Stomach smooth muscle (tissue), 2 donors: Measurements from ENCODE around the gene CBX5.
A peak's percentile ranks its signal among the peaks of the same experiment; 100 is the strongest.

ENCODE experiments used
- H3K27ac ChIP-seq: one replicate; pipeline ENCODE4 v1.7.0; 2013; ENCODE audit warnings: mild to moderate bottlenecking, low read length, inconsistent platforms
- H3K27me3 ChIP-seq, 2 donors: one replicate each; pipeline ENCODE4 v1.7.0; 2013; ENCODE audit warnings: low read length in 2 of 2; ENCODE audit not compliant: insufficient read depth in 2 of 2, control insufficient read depth in 1 of 2
- H3K36me3 ChIP-seq, 2 donors: one replicate each; pipeline ENCODE4 v1.7.0; 2013; ENCODE audit warnings: low read length in 2 of 2; ENCODE audit not compliant: control insufficient read depth in 2 of 2, insufficient read depth in 2 of 2
- H3K4me1 ChIP-seq: one replicate; pipeline ENCODE4 v1.7.0; 2013; ENCODE audit warnings: low read length; ENCODE audit not compliant: control insufficient read depth, insufficient read depth
- H3K4me3 ChIP-seq, 2 donors: one replicate each; pipeline ENCODE4 v1.7.0; 2013; ENCODE audit warnings: low read length in 2 of 2
- H3K9ac ChIP-seq, 2 donors: one replicate each; pipeline ENCODE4 v1.7.0; 2013; ENCODE audit warnings: low read length in 2 of 2, mild to moderate bottlenecking in 1 of 2
- H3K9me3 ChIP-seq, 2 donors: one replicate each; pipeline ENCODE4 v1.7.0; 2013; ENCODE audit warnings: low read length in 2 of 2; ENCODE audit not compliant: control insufficient read depth in 2 of 2
- donor health status: healthy.
- donor health status: Pancreatic carcinoma.

CBX5 gene

DNA sequence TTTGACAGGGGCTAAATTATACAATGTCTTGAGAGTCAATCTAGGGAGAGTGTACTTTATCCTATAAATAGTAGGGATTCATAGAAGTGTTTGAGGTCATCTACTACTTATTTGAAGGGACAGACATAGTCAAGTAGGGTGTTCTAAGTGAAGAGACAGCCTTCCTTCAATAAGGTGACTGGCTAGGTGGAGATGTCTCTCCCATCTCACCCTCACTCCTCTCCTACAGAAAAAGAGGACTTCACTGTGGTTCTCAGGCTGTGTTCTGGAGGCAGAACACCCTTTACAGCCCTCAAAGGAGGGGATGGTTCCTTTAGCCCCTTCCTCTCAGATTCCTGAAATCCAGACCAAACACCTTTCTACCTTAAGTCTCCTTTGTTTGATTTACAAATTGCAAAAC is 23.7 kb upstream of the CBX5 start:
- H3K4me3 ChIP-seq = no peak overlapping the region
- H3K27ac ChIP-seq = no peak overlapping the region
- peaks cover 3% of the 10 kb centered on the region for H3K4me1 ChIP-seq
- no peaks in the 10 kb centered on the region for H3K36me3 ChIP-seq
- H3K9me3 ChIP-seq = no peaks in the 10 kb centered on the region
- no peak overlapping the region for H3K9ac ChIP-seq
- H3K27me3 ChIP-seq = peaks cover 28 to 30% of the 10 kb centered on the region in 2 donors

DNA sequence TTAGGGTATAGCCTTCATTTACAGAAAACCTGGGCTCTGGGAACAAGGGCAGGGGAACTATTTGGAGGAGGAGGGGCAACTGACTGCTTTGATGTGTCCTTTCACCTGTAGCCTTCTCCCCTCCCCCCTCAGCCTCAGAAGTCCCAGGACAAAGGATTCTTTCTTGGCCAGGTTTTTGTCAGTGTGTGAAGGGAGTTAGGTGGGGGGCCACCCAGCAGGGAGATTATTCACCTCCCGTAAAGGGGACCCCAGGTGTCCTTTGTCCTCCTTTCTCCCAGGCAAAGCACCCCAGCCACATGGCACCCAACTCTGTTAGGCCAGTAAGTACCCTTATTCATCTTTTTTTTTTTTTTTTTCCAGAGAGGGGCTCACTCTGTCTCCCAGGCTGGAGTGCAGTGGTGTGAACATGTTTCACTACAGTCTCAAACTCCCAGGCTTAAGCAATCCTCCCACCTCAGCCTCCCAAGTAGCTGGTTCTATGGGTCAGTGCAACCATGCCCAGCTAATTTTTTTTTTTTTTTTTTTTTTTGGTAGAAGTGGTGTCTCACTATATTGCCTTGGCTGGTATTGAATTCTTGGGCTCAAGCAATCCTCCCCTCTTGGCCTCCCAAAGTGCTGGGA is 21.6 kb upstream of the CBX5 start:
- Histone ChIP-seq H3K27me3 (peaks cover 28% of the 10 kb centered on the region in 2 donors), H3K27ac (no peak overlapping the region), H3K9ac (no peak overlapping the region), H3K36me3 (no peaks in the 10 kb centered on the region), H3K4me1 (peaks cover 3% of the 10 kb centered on the region), H3K9me3 (no peaks in the 10 kb centered on the region), H3K4me3 (no peak overlapping the region)

DNA sequence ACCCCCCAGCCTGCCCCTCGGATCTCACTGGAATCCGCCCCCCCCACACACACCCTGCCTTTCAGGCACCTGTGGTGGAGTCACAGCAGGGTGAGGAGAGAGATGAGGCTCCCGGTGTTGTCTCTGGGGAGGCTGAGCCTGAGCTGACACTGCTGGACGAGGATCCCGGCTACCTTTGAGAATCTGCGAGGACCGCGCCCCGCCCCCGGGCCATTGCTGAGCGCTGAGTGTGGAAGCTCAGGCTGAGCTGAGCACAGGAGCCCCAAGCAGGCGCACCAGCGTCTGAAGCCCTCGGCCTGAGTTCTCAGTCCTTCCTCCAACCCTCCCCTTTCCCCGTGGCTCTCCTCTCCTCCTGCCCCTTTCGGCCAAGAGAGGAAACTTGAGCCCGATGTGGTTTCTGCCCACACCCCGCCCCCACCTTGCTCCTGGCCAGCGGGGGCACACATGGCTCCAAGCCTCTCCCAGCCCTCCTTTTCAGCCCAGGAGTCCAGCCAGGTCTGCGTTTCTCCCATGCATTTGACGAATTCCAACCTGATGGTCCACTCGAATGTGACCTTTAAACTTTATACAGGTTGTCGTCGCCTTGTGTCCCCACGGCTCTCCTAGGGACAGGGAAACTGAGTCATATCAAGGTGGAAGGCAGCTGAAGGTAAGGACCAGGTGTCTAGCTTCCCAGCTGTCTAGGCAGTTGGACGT is 21.0 kb upstream of the CBX5 start, which contains the start of gene NFE2:
TSS of gene NFE2 (minus strand) at position 284 of the 696 bp plus-strand sequence. CDS start 5,767 bp downstream, outside the sequence.
- H3K9ac ChIP-seq = no peak within 1 kb of the TSS
- H3K9me3 ChIP-seq = no peaks in the 10 kb centered on the region
- H3K27me3 ChIP-seq = peaks cover 28% of the 10 kb centered on the region in 2 donors
- peaks cover 3% of the 10 kb centered on the region for H3K4me1 ChIP-seq
- peak within 1 kb of the TSS in 1 of 2 donors; percentile 49 for H3K4me3 ChIP-seq
- no peaks in the 10 kb centered on the region for H3K36me3 ChIP-seq
- H3K27ac ChIP-seq = no peak within 1 kb of the TSS

DNA sequence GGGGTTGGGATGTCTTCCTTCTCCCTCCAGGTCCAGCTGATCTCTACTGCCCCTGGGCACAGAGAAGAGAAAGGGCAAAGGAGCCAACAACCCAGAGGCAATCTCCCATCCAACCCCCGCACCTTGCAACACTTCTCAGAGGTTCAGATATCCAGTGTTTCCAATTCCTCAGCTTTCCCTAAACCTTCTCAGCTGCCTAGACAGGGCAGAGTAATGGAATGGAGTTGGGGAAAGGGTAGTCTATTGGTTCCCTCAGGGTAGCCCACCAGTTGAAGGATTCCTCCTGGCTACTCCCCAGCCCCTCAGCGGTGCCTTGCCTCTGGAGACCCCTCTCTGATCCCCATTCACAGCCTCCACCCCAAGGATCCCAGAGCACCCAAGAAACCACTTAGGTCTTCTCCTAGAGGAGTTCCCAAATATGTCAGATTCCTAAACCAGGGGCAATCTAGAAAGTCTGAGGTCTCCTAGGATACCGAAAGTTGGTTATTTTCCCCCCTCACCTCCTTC is 20.4 kb upstream of the CBX5 start:
- peaks cover 3% of the 10 kb centered on the region for H3K4me1 ChIP-seq
- no peak overlapping the region for H3K27ac ChIP-seq
- no peak overlapping the region for H3K9ac ChIP-seq
- no peaks in the 10 kb centered on the region for H3K9me3 ChIP-seq
- no peaks in the 10 kb centered on the region for H3K36me3 ChIP-seq
- H3K4me3 ChIP-seq = no peak overlapping the region
- H3K27me3 ChIP-seq = peaks cover 28% of the 10 kb centered on the region in 2 donors

DNA sequence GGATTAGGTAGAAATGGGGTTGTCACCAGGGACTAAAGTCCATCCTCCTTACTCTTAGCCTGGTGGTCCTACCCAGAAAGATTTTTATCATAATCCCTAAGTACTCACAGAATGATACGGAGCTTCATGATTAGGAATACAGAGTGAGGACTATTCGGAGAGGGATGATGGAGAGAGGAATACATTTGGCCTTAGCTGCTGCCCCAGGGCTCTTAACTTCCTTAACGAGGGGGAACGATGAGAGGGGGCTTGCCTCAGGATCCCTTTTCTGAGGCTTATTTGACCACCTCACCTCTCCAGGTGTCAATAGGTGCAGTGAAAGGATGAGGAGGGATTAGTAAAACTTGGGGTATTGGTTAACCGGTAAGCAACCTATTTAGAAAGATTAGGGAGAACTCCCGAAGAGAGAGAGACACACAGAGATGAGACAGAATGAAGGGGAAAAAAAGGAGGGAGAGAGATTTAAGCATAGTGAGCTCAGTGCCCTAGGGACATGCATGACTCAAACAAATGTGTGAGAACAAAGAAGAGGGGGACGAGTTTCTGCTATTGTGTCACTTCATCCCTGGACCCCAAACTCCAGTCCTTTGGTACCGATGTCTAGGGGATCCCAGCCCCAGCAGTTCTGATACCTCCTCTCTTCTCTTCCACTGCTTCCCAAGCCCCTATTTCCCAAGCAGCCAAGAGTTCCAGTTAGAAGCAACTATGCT is 19.7 kb upstream of the CBX5 start:
- H3K9me3 ChIP-seq = no peaks in the 10 kb centered on the region
- no peak overlapping the region for H3K9ac ChIP-seq
- H3K27me3 ChIP-seq = peaks cover 28% of the 10 kb centered on the region in 2 donors
- no peaks in the 10 kb centered on the region for H3K36me3 ChIP-seq
- H3K4me1 ChIP-seq = peaks cover 3% of the 10 kb centered on the region
- H3K27ac ChIP-seq = no peak overlapping the region
- H3K4me3 ChIP-seq = no peak overlapping the region

DNA sequence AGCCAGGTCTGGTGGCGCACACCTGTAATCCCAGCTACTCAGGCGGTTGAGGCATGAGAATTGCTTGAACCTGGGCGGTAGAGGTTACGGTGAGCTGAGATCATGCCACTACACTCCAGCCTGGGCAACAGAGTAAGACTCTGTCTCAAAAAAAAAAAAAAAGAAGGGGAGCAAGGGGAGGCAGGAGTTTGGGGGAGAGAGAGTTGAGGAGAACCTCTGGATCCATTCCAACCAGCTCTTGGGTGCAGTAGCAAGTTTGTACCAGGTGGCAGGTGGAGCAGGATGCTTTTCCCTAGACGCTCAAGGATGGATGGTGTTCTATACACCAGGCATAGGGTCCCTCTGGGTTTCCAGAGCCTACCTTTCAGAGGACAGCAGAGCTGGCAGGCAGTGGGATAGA is 19.0 kb upstream of the CBX5 start:
- H3K27ac ChIP-seq = no peak overlapping the region

DNA sequence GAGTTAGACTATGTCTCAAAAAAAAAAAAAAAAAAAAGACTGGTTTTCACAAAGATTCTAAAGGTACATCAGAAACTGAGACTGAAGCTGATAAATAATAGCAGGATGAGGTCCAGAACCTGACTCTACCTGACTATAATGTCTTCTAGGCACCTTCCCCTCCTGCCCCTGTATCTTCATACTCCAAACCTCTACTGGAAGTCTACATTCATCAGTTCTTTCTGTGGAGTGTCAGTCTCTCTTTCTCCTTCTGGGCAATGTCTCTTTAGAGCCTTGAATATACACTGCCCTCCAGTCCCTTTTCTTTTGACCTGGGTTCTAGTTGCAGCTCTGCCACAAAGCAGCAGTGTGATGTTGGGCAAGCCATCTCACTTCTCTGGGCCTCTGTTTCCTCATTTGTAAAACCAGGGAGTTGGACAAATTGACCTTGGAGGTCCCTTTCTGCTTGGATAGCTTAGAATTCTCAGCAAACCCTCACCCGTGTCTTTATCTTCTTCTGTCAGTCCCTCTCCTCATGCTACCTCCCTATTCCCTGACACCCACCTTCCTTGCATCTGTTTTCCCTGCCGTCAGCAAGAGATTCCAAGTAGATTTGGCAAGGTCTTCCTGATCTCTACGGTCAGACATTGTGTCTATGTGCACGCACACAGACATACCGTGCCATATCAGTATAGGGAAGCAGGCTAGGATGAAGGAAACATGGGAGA is 16.6 kb upstream of the CBX5 start:
- H3K4me3 ChIP-seq = no peak overlapping the region
- H3K27me3 ChIP-seq = peaks cover 22% of the 10 kb centered on the region in 2 donors
- H3K27ac ChIP-seq = no peak overlapping the region
- H3K36me3 ChIP-seq = no peaks in the 10 kb centered on the region
- H3K9me3 ChIP-seq = no peaks in the 10 kb centered on the region
- peaks cover 3% of the 10 kb centered on the region for H3K4me1 ChIP-seq
- H3K9ac ChIP-seq = no peak overlapping the region

More for the DNA sequence above, 19.0 kb upstream of the CBX5 start:
- no peaks in the 10 kb centered on the region for H3K36me3 ChIP-seq
- peaks cover 3% of the 10 kb centered on the region for H3K4me1 ChIP-seq
- H3K4me3 ChIP-seq = no peak overlapping the region
- peaks cover 22 to 25% of the 10 kb centered on the region in 2 donors for H3K27me3 ChIP-seq
- no peak overlapping the region for H3K9ac ChIP-seq
- H3K9me3 ChIP-seq = no peaks in the 10 kb centered on the region

DNA sequence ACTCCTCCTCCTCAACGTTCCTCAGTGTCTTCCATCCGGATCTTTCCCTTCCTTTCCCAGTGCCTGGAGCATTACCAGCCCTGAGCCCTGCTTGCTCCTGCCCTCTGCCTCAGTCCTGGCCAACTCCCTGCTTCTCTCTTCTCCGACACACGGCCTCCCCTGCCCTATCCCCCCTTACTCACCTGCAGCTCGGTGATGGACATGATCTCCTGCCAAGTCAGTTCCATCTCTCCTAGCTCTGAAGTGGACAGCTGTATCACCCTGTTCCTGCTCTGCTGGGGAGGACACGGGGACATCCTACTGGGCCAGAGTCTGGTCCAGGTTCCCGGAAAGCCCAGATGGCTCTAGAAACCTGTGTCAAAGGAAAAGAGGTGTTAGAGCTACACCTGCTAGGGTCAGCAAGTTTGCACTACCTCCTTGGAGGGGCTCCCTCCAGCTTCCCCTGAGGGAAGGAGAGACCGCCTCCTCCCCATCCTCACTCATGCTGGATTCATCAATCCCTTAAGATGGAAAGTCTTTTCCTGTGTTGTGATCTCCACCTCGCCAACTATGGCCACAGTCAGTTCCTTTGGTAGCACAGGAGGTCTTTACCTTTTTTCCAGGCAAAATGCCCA is 15.1 kb upstream of the CBX5 start:
- H3K27me3 ChIP-seq = peaks cover 9 to 10% of the 10 kb centered on the region in 2 donors
- no peak overlapping the region for H3K27ac ChIP-seq
- no peaks in the 10 kb centered on the region for H3K4me1 ChIP-seq
- H3K9ac ChIP-seq = no peak overlapping the region
- H3K36me3 ChIP-seq = no peaks in the 10 kb centered on the region
- no peaks in the 10 kb centered on the region for H3K9me3 ChIP-seq
- H3K4me3 ChIP-seq = no peak overlapping the region

DNA sequence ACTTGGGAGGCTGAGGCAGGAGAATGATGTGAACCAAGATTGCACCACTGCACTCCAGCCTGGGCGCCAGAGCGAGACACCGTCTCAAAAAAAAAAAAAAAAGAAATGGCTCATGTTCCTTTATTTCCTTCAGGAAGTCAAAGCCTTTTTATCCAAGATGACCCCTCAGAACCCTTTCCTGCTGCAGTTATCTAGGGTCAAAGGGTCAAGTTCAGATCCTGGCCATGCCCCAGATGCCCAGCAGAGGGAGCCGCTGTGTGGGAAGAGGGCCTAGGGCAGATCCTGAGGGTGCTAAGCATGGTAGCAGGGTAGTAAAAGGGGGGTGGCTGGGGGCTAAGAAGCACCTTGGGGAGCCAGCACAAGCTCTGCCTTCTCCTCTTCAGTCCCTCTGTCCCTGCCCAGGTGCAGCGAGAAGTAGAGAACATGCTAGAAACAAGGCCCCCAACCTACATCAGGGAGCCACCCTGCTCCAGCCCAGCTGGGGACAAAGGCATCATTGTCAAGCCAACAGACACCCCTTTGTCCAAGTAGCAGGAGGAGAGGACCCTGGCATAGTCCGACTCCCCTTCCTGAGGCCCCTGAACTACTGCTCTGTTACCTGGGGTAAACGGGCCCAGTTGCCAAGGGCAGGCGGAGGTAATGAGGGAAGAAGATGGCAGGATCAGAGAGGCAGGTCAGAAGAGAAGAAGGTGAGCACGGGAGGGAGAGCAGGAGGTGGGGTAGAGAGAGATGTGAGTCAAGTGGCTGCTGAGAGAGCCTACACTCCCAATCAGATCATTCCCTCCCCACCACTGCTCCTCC is 14.4 kb upstream of the CBX5 start:
- Histone ChIP-seq H3K27me3 (peaks cover 4 to 6% of the 10 kb centered on the region in 2 donors), H3K36me3 (no peaks in the 10 kb centered on the region), H3K27ac (no peak overlapping the region), H3K4me1 (no peaks in the 10 kb centered on the region), H3K9me3 (no peaks in the 10 kb centered on the region), H3K4me3 (no peak overlapping the region), H3K9ac (no peak overlapping the region)
